DND-41 (cell line): ENCODE measurements around the gene BTBD8.

Experiments
- ATAC-seq: fragments of 200-7000 bp; cut with Tn5 transposase; 3 replicates; pipeline ENCODE4 v1.9.1; 2021; ENCODE audit warnings: low read depth; ENCODE audit not compliant: insufficient read depth
- DNase-seq: peaks from one replicate; pipeline ENCODE4 v3.0.0-alpha.2; 2020
- H2AFZ ChIP-seq: 2 replicates; pipeline ENCODE4 v1.6.0; 2012; ENCODE audit warnings: low read depth, low read length
- H3K27ac ChIP-seq: 2 replicates; pipeline ENCODE4 v1.5.1; 2012; ENCODE audit warnings: low read length, inconsistent platforms
- H3K27me3 ChIP-seq: fragments of 200-600 bp; sonication (generic); 2 replicates; pipeline ENCODE4 v1.6.0; 2012; ENCODE audit warnings: low read length, mild to moderate bottlenecking, inconsistent platforms; ENCODE audit not compliant: insufficient read depth, poor library complexity
- H3K36me3 ChIP-seq: 2 replicates; pipeline ENCODE4 v1.5.1; 2012; ENCODE audit warnings: low read length, inconsistent platforms; ENCODE audit not compliant: insufficient read depth
- H3K4me1 ChIP-seq: 2 replicates; pipeline ENCODE4 v1.5.1; 2012; ENCODE audit warnings: mild to moderate bottlenecking, low read length; ENCODE audit not compliant: insufficient read depth
- H3K4me2 ChIP-seq: 2 replicates; pipeline ENCODE4 v1.6.0; 2012; ENCODE audit warnings: mild to moderate bottlenecking, moderate library complexity, low read length, inconsistent platforms; ENCODE audit not compliant: insufficient read depth
- H3K4me3 ChIP-seq, 2 experiments: fragments of 200-600 bp in 1 of 2; shearing (Covaris generic) in 1 of 2; 2 replicates each; pipeline ENCODE4 v1.5.1; 2012 to 2016; ENCODE audit warnings: inconsistent platforms in 2 of 2, low read length in 2 of 2, mild to moderate bottlenecking in 2 of 2, low read depth in 1 of 2, moderate library complexity in 1 of 2
- H3K79me2 ChIP-seq: 2 replicates; pipeline ENCODE4 v1.6.0; 2012; ENCODE audit warnings: low read length, inconsistent platforms; ENCODE audit not compliant: insufficient read depth
- H3K9ac ChIP-seq: 2 replicates; pipeline ENCODE4 v1.6.0; 2012; ENCODE audit warnings: low read depth, mild to moderate bottlenecking, inconsistent platforms, low read length, moderate library complexity
- H3K9me3 ChIP-seq: 2 replicates; pipeline ENCODE4 v1.5.1; 2012; ENCODE audit warnings: low read length, moderate library complexity, mild to moderate bottlenecking, inconsistent platforms; ENCODE audit not compliant: insufficient read depth, severe bottlenecking
- H4K20me1 ChIP-seq: 2 replicates; pipeline ENCODE4 v1.6.0; 2012; ENCODE audit warnings: low read length; ENCODE audit not compliant: insufficient read depth
- CTCF ChIP-seq: IDR thresholded peaks from 2 replicates; pipeline ENCODE4 v1.5.1; 2012; ENCODE audit warnings: borderline replicate concordance, low read length, moderate library complexity, mild to moderate bottlenecking; ENCODE audit not compliant: poor library complexity, severe bottlenecking; ENCODE audit errors: extremely low read depth
- EZH2 ChIP-seq: IDR thresholded peaks from 3 replicates; pipeline ENCODE4 v1.6.1; 2012; ENCODE audit warnings: borderline replicate concordance, low read depth, mild to moderate bottlenecking, moderate library complexity, low read length, inconsistent platforms; ENCODE audit not compliant: severe bottlenecking

BTBD8 gene

DNA sequence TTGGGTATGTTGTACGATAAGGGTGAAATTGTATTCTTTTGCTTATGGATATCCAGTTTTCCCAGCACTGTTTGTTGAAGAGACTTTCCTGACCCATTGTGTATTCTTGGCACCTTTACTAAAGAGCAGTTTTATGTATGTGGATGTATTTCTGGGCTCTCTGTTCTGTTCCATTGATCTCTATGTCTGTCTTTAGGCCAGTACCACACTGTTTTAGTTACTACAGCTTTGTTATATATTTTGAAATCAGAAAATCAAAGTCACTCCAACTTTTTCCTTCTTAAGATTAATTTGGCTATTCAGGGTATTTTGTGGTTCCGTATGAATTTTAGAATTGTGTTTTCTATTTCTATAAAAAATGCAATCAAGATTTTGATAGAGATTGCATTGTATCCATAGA, 74.8 kb downstream of the BTBD8 start:
- Histone ChIP-seq H3K79me2 (no peaks in the 10 kb centered on the region), H3K4me2 (no peak overlapping the region), H3K27ac (no peak overlapping the region), H3K4me3 (no peak overlapping the region), H3K27me3 (no peaks in the 10 kb centered on the region), H2AFZ (no peak overlapping the region), H4K20me1 (no peaks in the 10 kb centered on the region), H3K36me3 (peaks cover 2% of the 10 kb centered on the region; the same call in 1 of the 2 replicates), H3K9me3 (peaks cover 15% of the 10 kb centered on the region), H3K9ac (no peak overlapping the region), H3K4me1 (no peaks in the 10 kb centered on the region)
- ATAC-seq (no peak), DNase-seq (no peak)
- TF ChIP-seq CTCF (no peak), EZH2 (no peak)

- Histone ChIP-seq H3K4me2 (no peak overlapping the region), H3K4me3 (no peak overlapping the region), H3K27ac (no peak overlapping the region), H3K36me3 (peaks cover 3% of the 10 kb centered on the region), H3K4me1 (no peaks in the 10 kb centered on the region), H3K9ac (no peak overlapping the region), H2AFZ (no peak overlapping the region), H3K27me3 (no peaks in the 10 kb centered on the region), H3K79me2 (no peaks in the 10 kb centered on the region), H3K9me3 (peaks cover 20% of the 10 kb centered on the region), H4K20me1 (no peaks in the 10 kb centered on the region)
- DNase-seq (no peak), ATAC-seq (no peak)
- TF ChIP-seq CTCF (no peak), EZH2 (no peak)
Measured at GRCh38 chr1:92159593-92159992, 79.4 kb downstream of the BTBD8 start.

GRCh38 chr1:92165389-92165788, 85.2 kb downstream of the BTBD8 start:
- Histone ChIP-seq H2AFZ (no peak overlapping the region), H3K27ac (no peak overlapping the region), H3K4me1 (no peaks in the 10 kb centered on the region), H4K20me1 (no peaks in the 10 kb centered on the region), H3K36me3 (peaks cover 3% of the 10 kb centered on the region), H3K9me3 (peaks cover 3% of the 10 kb centered on the region), H3K9ac (no peak overlapping the region), H3K4me3 (no peak overlapping the region), H3K4me2 (no peak overlapping the region), H3K27me3 (no peaks in the 10 kb centered on the region), H3K79me2 (no peaks in the 10 kb centered on the region)
- ATAC-seq (no peak), DNase-seq (no peak)
- TF ChIP-seq CTCF = no peak
- TF ChIP-seq EZH2 = no peak

GRCh38 chr1:92167151-92167550, 87.0 kb downstream of the BTBD8 start:
- TF ChIP-seq CTCF (no peak), EZH2 (no peak)

More at GRCh38 chr1:92167151-92167550, 87.0 kb downstream of the BTBD8 start:
- no peak overlapping the region for H3K9ac ChIP-seq
- no peaks in the 10 kb centered on the region for H3K4me1 ChIP-seq
- no peaks in the 10 kb centered on the region for H4K20me1 ChIP-seq
- ATAC-seq (no peak), DNase-seq (no peak)
- no peak overlapping the region for H3K4me3 ChIP-seq
- no peaks in the 10 kb centered on the region for H3K9me3 ChIP-seq
- no peak overlapping the region for H2AFZ ChIP-seq
- H3K27ac ChIP-seq = no peak overlapping the region
- no peaks in the 10 kb centered on the region; the same call in 1 of the 2 replicates for H3K36me3 ChIP-seq
- no peaks in the 10 kb centered on the region for H3K27me3 ChIP-seq
- H3K4me2 ChIP-seq = no peak overlapping the region
- no peaks in the 10 kb centered on the region for H3K79me2 ChIP-seq
